Adrenal gland (tissue), 5 donors: ENCODE data around the gene PBX1.
"Not testable (repeated sequence)": the region's sequence is repeated elsewhere in the genome, so short reads cannot be mapped to it uniquely, and the experiment has no call there.

Experiments
- CTCF ChIP-seq, 6 experiments: fragments of 450-650 bp in 4 of 6; fragments of 200-600 bp in 2 of 6; sonication (generic) in 1 of 6; IDR thresholded peaks; 1 replicate in 5 of 6; 2 replicates in 1 of 6; pipeline versions ENCODE4 v1.5.1 to v1.8.0; 2016 to 2021; ENCODE audit warnings: antibody characterized with exemption in 6 of 6, mild to moderate bottlenecking in 2 of 6, moderate library complexity in 1 of 6
- POLR2A ChIP-seq, 2 donors: fragments of 450-650 bp; IDR thresholded peaks; one replicate each; pipeline ENCODE4 v1.6.1; 2017; ENCODE audit warnings: antibody characterized with exemption in 2 of 2, mild to moderate bottlenecking in 2 of 2, moderate library complexity in 1 of 2
- donor health status: DM: no; HTN: no; CAD: no.

GRCh38 chr1:164552463-164552988 lies 6.5 kb upstream of the PBX1 start:
- TF ChIP-seq CTCF, POLR2A (IDR thresholded peaks at IDR 0.05): not testable (repeated sequence)
